Measurements from ENCODE around the gene GFOD1.
A peak's percentile ranks its signal among the peaks of the same experiment; 100 is the strongest.

GFOD1 gene, protein sequence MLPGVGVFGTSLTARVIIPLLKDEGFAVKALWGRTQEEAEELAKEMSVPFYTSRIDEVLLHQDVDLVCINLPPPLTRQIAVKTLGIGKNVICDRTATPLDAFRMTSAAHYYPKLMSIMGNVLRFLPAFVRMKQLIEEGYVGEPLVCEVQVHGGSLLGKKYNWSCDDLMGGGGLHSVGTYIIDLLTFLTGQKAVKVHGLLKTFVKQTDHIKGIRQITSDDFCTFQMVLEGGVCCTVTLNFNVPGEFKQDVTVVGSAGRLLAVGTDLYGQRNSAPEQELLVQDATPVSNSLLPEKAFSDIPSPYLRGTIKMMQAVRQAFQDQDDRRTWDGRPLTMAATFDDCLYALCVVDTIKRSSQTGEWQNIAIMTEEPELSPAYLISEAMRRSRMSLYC

GRCh38 chr6:13487122-13488014, at the start of gene GFOD1:
TSS of gene GFOD1 (minus strand) at chr6:13487600. CDS start at chr6:13486890, 710 bp downstream.
- peak; percentile 75 for DNase-seq

GRCh38 chr6:13536796-13537526, 49.6 kb upstream of the GFOD1 start:
- DNase-seq, result no peak

- DNase-seq, result no peak
Observed at GRCh38 chr6:13535306-13535705, 47.9 kb upstream of the GFOD1 start.

DNA sequence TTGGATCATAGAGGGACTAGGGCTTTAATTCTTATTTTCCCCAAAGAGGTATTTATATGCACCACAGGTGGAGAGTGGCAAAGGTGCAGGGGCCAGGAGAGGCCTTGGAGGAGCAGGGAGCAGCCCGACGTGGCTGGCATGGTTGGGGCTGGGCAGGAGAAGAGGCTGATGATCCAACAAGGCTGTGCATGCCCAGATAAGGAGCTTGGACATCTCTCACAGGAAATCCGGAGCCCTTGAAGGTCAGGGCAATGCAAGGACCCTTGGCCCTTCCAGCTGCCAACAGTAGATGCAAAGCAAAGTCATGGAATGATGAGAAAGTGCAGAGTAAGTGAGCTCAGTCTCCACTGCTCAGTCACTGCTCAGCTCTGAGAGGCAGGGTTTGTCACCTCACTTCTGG, 47.1 kb upstream of the GFOD1 start:
- no peak for DNase-seq

DNA sequence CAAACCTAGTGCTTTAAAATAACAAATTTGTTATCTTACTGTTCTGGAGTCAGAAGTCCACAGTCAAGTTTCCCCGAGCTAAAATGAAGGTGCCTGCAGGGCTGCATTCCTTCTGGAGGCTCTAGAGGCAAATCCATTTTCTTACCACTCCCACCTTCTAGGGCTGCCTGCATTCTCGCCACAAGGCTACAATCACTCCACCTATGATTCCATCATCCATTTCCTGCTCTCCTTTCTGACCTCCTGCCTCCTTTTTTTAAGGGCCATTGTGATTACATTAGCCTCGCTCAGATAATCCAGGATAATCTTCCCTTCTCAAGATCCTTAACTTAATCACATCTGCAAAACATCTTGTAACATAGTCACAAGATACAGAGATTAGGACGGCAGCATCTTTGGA, 44.6 kb upstream of the GFOD1 start:
- no peak for DNase-seq

GRCh38 chr6:13528777-13529343, 41.5 kb upstream of the GFOD1 start:
- DNase-seq, result no peak

DNA sequence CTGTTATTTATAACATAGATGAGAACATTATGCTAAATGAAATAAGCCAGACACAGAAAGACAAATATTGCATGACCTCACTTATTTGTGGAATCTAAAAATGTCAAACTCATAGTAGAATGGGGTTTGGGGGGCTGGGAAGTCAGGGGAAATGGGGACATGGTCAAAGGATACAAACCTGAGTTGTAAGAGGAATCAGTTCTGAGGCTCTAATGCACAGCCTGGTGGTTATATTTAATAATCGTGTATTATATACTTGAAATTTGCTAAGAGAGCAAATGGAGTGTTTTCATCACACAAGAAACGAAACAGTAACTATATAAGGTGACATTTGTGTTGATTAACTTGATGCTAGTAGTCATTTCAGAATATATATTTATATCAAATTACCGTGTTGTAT, 40.8 kb upstream of the GFOD1 start:
- DNase-seq, result no peak

GRCh38 chr6:13527671-13528056, 40.3 kb upstream of the GFOD1 start:
- no peak for DNase-seq

GRCh38 chr6:13526727-13527670, 39.6 kb upstream of the GFOD1 start:
- DNase-seq, result peak; percentile 74

DNA sequence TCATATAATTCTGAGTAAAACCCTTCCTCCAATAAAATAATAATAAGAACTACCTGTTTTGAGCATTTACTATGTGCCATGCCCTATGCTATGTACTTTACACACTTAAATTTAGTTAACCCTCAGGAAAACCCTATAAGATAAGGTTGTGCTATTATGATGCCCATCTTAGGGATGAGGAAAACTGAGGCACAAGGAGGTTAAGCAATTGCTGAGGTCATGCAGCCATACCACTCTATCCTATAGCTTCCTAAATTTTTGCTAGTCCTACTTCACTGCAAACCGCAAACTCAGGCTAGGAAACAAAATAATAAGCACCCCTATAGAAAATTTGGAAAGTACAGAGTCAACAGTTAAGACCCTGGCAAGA, 38.9 kb upstream of the GFOD1 start:
- no peak for DNase-seq

DNA sequence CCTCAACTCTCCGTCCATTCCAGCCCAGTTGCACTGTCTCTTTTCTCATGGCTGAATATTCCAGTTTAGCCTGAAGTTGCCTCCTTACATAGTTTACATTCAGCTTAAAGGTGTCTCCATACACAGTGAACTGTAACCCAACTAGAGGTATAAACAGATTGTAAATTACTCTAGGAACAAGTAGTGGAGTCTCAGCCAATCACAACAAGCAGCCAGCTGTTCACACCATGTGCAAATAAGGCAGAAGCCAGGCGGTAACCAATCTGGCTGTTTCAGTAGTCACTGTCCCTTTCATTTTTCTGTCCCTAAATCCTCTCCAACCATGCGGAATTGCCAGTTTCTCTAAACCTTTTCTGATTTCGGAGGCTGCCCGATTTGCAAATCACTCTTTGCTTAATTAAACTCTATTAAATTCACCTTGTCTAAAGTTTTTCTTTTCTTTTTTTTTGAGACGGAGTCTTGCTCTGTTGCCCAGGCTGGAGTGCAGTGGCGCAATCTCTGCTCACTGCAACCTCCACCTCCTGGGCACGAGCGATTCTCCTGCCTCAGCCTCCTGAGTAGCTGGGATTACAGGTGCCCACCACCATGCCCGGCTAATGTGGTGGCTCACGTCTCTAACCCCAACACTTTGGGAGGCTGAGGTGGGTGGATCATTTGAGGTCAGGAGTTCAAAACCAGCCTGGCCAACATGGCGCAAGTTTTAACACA, 37.6 kb upstream of the GFOD1 start:
- DNase-seq, result no peak

DNA sequence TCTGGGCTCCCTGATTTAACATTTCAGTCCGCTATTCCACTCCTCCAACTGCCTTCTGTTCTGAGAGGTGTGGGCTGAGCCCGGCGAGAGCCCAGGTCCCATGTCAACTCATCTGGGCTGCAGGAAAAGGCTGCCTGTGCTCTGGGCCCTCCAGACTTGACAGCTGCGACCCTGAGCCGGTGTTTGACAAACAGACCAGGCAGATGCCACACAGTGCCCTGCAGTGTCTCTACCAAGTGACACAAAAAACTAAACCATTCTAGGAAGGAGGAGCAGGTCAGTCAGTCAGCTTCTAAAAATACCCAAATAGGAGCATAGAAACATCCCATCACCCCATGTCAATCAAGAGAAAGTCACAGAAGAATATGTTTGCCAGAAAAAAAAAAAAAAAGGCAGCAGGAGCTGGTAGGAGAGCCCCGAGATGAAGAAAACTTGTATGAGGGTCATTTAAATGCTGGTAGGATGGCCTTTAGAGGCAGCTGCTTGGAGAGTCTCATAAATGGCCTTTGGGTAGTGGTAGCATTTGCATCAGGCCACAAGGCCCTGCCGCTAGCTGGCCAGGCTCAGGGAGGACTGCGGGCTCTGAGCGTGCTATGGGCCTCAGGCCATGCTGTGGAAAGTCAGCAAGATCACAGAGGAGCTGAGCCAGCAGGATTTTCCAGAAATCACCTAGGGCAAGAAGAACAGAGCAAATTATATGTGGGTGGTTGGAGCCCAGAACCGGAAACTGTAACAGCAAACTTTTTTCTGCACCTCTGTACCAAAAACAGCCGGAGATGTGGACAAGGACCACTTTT, 36.6 kb upstream of the GFOD1 start:
- DNase-seq, result no peak

DNA sequence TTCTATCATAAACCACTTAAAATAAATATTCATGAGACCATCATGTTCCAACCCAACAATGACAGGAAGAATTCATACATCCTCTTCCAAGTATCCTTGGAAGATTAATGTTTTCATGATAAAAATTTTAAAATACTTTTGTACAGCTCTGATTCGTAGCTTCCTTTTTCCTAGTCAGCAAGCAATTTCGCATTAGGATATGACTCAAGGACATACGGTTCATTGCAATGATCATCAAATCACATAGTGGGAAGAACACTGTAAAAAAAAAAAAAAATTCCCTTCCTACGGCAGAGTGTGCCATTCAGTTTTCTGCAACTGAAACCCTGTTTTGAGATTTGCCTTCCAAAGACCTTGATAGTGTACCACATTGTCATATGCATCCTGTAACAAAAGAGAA, 35.3 kb upstream of the GFOD1 start:
- DNase-seq, result no peak

DNA sequence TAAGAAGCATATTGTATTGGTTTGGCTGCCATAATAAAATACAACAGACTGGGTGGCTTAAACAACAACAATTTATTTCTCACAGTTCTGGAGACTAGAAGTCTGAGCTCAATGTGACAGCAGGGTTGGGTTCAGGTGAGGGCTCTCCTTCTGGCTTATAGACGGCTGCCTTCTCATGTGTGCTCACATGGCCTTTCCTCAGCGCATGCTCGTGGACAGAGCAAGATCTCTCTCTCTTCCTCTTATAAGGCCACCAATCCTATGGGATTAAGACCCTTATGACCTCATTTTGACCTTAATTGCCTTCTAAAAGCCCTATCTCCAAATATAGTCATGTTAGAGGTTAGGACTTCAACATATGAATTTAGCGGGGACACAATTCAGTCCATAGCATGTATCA, 32.4 kb upstream of the GFOD1 start:
- DNase-seq, result no peak

DNA sequence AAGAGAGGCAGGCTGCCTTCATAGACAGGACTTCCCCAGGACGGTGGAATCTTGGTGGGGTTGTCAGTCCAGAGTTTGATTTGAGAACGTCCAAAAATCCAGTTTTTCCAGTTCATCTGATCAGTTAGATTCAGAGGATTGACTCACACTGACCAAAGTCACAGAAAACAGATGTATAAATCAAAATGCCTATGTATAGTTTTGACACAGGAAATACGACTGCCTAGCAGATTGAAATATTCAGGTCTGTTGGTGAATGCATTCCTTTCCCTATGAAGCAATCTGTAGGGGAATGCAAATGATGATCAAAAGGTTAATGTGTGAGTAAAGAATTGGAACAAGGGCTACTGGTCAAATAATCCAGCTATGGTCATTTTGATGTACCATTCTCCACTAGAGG, 29.7 kb upstream of the GFOD1 start:
- DNase-seq, result no peak

GRCh38 chr6:13515912-13516311, 28.5 kb upstream of the GFOD1 start:
- DNase-seq, result no peak

GRCh38 chr6:13513626-13514502, 26.5 kb upstream of the GFOD1 start:
- no peak for DNase-seq

DNA sequence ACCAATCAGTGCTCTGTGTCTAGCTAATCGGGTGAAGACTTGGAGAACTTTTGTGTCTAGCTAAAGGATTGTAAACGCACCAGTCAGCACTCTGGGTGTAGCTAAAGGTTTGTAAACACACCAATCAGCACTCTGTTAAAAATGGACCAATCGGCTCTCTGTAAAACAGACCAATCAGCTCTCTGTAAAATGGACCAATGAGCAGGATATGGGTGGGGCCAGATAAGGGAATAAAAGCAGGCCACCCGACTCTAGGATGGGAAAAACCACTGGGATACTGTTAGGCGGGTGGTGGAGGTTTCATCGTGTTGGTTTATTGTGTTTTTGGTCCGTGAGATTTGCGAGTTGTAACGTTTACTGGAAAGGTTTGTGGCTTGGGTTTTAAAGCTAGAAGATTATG, 25.5 kb upstream of the GFOD1 start:
- DNase-seq, result no peak
